HepG2 (cell line): ENCODE data around the gene RSAD1. TPM values are rescaled to one million over a fixed set of nuclear protein-coding genes. Genes with fewer than 3 reads are reported as not detected.
A peak's percentile ranks its signal among the peaks of the same experiment; 100 is the strongest.

Source experiments
- ARID3A ChIP-seq: IDR thresholded peaks from 2 replicates; pipeline ENCODE4 v1.6.1; 2012; ENCODE audit warnings: low read depth, low read length, improper control_type of control experiment
- BCL3 ChIP-seq: sonication (generic); formaldehyde crosslinking; IDR thresholded peaks from 2 replicates; pipeline ENCODE4 v1.5.1; 2020; ENCODE audit warnings: mild to moderate bottlenecking, missing genetic modification reagents, moderate library complexity
- CREBL2 ChIP-seq: sonication (generic); formaldehyde crosslinking; IDR thresholded peaks from 2 replicates; pipeline ENCODE4 v1.8.1; 2023; ENCODE audit warnings: missing genetic modification reagents, mild to moderate bottlenecking, borderline replicate concordance
- GLI4 ChIP-seq: sonication (generic); formaldehyde crosslinking; IDR thresholded peaks from 2 replicates; pipeline ENCODE4 v1.5.1; 2020; ENCODE audit warnings: missing genetic modification reagents, mild to moderate bottlenecking, moderate library complexity, borderline replicate concordance
- MTF1 ChIP-seq: sonication (generic); formaldehyde crosslinking; IDR thresholded peaks from 2 replicates; pipeline ENCODE4 v1.5.0; 2020; ENCODE audit warnings: missing genetic modification reagents
- MZF1 ChIP-seq: sonication (generic); formaldehyde crosslinking; IDR thresholded peaks from 2 replicates; pipeline ENCODE4 v1.8.1; 2023; ENCODE audit warnings: mild to moderate bottlenecking, missing genetic modification reagents, borderline replicate concordance
- NFAT5 ChIP-seq: sonication (generic); formaldehyde crosslinking; IDR thresholded peaks from 2 replicates; pipeline ENCODE4 v1.4.0; 2020; ENCODE audit warnings: missing genetic modification reagents
- RBM39 ChIP-seq: fragments of 200-400 bp; formaldehyde crosslinking; IDR thresholded peaks from one replicate; pipeline ENCODE4 v1.6.1; 2018; ENCODE audit warnings: antibody characterized with exemption, mild to moderate bottlenecking, low read depth, low read length; ENCODE audit not compliant: poor library complexity, severe bottlenecking
- RFX5 ChIP-seq: IDR thresholded peaks from 2 replicates; pipeline ENCODE4 v1.6.1; 2011; ENCODE audit warnings: low read depth, low read length, improper control_type of control experiment
- UBTF ChIP-seq: sonication (generic); formaldehyde crosslinking; IDR thresholded peaks from 2 replicates; pipeline ENCODE4 v1.4.0; 2020; ENCODE audit warnings: mild to moderate bottlenecking, missing genetic modification reagents
- YEATS2 ChIP-seq: sonication (generic); formaldehyde crosslinking; IDR thresholded peaks from 2 replicates; pipeline ENCODE4 v1.4.0; 2020; ENCODE audit warnings: missing genetic modification reagents, borderline replicate concordance
- ZFP36L2 ChIP-seq: sonication (generic); formaldehyde crosslinking; IDR thresholded peaks from 2 replicates; pipeline ENCODE4 v1.4.0; 2020; ENCODE audit warnings: missing genetic modification reagents
- ZNF790 ChIP-seq: sonication (generic); formaldehyde crosslinking; IDR thresholded peaks from 2 replicates; pipeline ENCODE4 v1.8.0; 2022; ENCODE audit warnings: missing genetic modification reagents, mild to moderate bottlenecking, borderline replicate concordance
- ZZZ3 ChIP-seq: sonication (generic); formaldehyde crosslinking; IDR thresholded peaks from 2 replicates; pipeline ENCODE4 v1.4.0; 2020; ENCODE audit warnings: missing genetic modification reagents, mild to moderate bottlenecking, borderline replicate concordance
- polyA plus RNA-seq, 8 experiments: library from polyadenylated mRNA; depleted of rRNA in 3 of 8; stranded (reverse) in 7 of 8; unstranded in 1 of 8; fragments of >200 nt; fragmentation: Illumina TruSeq in 4 of 8; extraction: Trizol in 4 of 8; gene quantifications; 2 replicates each; pipeline versions ENCODE4 v1.2.1 to v1.2.3, GENCODE V29; 2011 to 2016; ENCODE audit warnings: low read depth in 4 of 8, missing spikeins in 1 of 8, mixed read lengths in 1 of 8; ENCODE audit not compliant: insufficient read depth in 1 of 8
- total RNA-seq, 5 experiments: library from RNA; depleted of rRNA; stranded (reverse); fragments of >200 nt; fragmentation: Illumina TruSeq; extraction: Trizol; gene quantifications; 2 replicates each; pipeline ENCODE4 v1.2.3, GENCODE V29; 2016; ENCODE audit warnings: low read depth in 1 of 5

RSAD1 gene
- total and polyA plus RNA-seq, 2 of the 13 experiments (the other 11 are each of a cell fraction or from before 2014, with no cell fraction given): 22.7 to 27.7 TPM

GRCh38 chr17:50478391-50479381, at the start of gene RSAD1 (continued):
- TF ChIP-seq NFAT5 (CRISPR knock-in tag) (peak; percentile 76; the same call in 1 of the 2 replicates), ZFP36L2 (CRISPR knock-in tag) (no peak), RBM39 (peak; percentile 89), MZF1 (CRISPR knock-in tag) (no peak), ARID3A (peak; percentile 52), BCL3 (CRISPR knock-in tag) (peak; percentile 82), ZZZ3 (CRISPR knock-in tag) (peak; percentile 84; the same call in 1 of the 2 replicates), YEATS2 (CRISPR knock-in tag) (peak; percentile 69; the same call in 1 of the 2 replicates), GLI4 (CRISPR knock-in tag) (peak; percentile 76; the same call in 1 of the 2 replicates), ZNF790 (CRISPR knock-in tag) (peak; percentile 31; the same call in 1 of the 2 replicates), RFX5 (peak; percentile 9; the same call in 1 of the 2 replicates), MTF1 (no peak; the same call in 1 of the 2 replicates), CREBL2 (CRISPR knock-in tag) (no peak), UBTF (CRISPR knock-in tag) (peak; percentile 97)
